Ishikawa (cell line): Measurements from ENCODE around the gene ARMC9.

Experiments
- CEBPB ChIP-seq: IDR thresholded peaks from 2 replicates; pipeline ENCODE4 v1.6.1; 2012
- EGR1 ChIP-seq: IDR thresholded peaks from 2 replicates; pipeline ENCODE4 v1.6.1; 2012
- EP300 ChIP-seq: IDR thresholded peaks from 2 replicates; pipeline ENCODE4 v1.6.1; 2012; ENCODE audit warnings: borderline replicate concordance
- FOXM1 ChIP-seq: IDR thresholded peaks from 2 replicates; pipeline ENCODE4 v1.6.1; 2012; ENCODE audit warnings: low read depth, borderline replicate concordance
- NFIC ChIP-seq: IDR thresholded peaks from 2 replicates; pipeline ENCODE4 v1.6.1; 2012
- RAD21 ChIP-seq: IDR thresholded peaks from 2 replicates; pipeline ENCODE4 v1.6.1; 2012; ENCODE audit warnings: low read depth
- TAF1 ChIP-seq: IDR thresholded peaks from 2 replicates; pipeline ENCODE4 v1.6.1; 2012; ENCODE audit warnings: low read depth, mild to moderate bottlenecking
- TCF12 ChIP-seq: IDR thresholded peaks from 2 replicates; pipeline ENCODE4 v1.6.1; 2012; ENCODE audit warnings: low read depth
- YY1 ChIP-seq: IDR thresholded peaks from 2 replicates; pipeline ENCODE4 v1.6.1; 2012; ENCODE audit warnings: low read depth
- ZBTB7A ChIP-seq: IDR thresholded peaks from 2 replicates; pipeline ENCODE4 v1.6.1; 2012; ENCODE audit warnings: low read depth
- TF ChIP-seq, protein P1 (sequence below): IDR thresholded peaks from 2 replicates; pipeline ENCODE4 v1.6.1; 2012
- TF ChIP-seq, protein P2 (sequence below): IDR thresholded peaks from 2 replicates; pipeline ENCODE4 v1.6.1; 2012
- TF ChIP-seq, protein P3 (sequence below): IDR thresholded peaks from 2 replicates; pipeline ENCODE4 v1.6.1; 2012; ENCODE audit warnings: low read depth, mild to moderate bottlenecking

DNA sequence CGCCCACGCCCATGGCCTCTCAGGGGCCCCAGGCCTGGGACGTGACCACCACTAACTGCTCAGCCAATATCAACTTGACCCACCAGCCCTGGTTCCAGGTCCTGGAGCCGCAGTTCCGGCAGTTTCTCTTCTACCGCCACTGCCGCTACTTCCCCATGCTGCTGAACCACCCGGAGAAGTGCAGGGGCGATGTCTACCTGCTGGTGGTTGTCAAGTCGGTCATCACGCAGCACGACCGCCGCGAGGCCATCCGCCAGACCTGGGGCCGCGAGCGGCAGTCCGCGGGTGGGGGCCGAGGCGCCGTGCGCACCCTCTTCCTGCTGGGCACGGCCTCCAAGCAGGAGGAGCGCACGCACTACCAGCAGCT is 199.5 kb downstream of the ARMC9 start:
- TF ChIP-seq EGR1: no peak
- TF ChIP-seq ZBTB7A: no peak
- TF ChIP-seq EP300: no peak
- TF ChIP-seq, protein P1, sequence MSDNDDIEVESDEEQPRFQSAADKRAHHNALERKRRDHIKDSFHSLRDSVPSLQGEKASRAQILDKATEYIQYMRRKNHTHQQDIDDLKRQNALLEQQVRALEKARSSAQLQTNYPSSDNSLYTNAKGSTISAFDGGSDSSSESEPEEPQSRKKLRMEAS: no peak
- no peak for TF ChIP-seq FOXM1
- no peak for TF ChIP-seq CEBPB
- TF ChIP-seq TCF12: no peak
- TF ChIP-seq, protein P2, sequence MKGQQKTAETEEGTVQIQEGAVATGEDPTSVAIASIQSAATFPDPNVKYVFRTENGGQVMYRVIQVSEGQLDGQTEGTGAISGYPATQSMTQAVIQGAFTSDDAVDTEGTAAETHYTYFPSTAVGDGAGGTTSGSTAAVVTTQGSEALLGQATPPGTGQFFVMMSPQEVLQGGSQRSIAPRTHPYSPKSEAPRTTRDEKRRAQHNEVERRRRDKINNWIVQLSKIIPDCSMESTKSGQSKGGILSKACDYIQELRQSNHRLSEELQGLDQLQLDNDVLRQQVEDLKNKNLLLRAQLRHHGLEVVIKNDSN: no peak
- TF ChIP-seq NFIC: no peak
- TF ChIP-seq, protein P3, sequence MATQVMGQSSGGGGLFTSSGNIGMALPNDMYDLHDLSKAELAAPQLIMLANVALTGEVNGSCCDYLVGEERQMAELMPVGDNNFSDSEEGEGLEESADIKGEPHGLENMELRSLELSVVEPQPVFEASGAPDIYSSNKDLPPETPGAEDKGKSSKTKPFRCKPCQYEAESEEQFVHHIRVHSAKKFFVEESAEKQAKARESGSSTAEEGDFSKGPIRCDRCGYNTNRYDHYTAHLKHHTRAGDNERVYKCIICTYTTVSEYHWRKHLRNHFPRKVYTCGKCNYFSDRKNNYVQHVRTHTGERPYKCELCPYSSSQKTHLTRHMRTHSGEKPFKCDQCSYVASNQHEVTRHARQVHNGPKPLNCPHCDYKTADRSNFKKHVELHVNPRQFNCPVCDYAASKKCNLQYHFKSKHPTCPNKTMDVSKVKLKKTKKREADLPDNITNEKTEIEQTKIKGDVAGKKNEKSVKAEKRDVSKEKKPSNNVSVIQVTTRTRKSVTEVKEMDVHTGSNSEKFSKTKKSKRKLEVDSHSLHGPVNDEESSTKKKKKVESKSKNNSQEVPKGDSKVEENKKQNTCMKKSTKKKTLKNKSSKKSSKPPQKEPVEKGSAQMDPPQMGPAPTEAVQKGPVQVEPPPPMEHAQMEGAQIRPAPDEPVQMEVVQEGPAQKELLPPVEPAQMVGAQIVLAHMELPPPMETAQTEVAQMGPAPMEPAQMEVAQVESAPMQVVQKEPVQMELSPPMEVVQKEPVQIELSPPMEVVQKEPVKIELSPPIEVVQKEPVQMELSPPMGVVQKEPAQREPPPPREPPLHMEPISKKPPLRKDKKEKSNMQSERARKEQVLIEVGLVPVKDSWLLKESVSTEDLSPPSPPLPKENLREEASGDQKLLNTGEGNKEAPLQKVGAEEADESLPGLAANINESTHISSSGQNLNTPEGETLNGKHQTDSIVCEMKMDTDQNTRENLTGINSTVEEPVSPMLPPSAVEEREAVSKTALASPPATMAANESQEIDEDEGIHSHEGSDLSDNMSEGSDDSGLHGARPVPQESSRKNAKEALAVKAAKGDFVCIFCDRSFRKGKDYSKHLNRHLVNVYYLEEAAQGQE: no peak
- no peak for TF ChIP-seq RAD21
- TF ChIP-seq YY1: no peak
- no peak for TF ChIP-seq TAF1
